ENCODE results near the gene MTR. TPM values are rescaled to one million over a fixed set of nuclear protein-coding genes. Genes with fewer than 3 reads are reported as not detected.

MTR gene
- total RNA-seq, 2 donors from 2014 or later: 44.2 to 47.6 TPM

DNA sequence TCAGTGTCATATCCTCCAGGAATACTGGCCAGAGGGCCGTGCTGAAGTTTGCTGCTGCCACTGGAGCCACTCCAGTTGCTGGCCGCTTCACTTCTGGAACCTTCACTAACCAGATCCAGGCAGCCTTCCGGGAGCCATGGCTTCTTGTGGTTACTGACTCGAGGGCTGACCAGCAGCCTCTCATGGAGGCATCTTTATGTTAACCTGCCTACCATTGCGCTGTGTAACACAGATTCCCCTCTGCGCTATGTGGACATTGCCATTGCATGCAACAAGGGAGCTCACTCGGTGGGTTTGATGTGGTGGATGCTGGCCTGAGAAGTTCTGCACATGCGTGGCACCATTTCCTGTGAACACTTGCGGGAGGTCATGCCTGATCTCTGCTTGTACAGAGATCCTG lies 24.8 kb downstream of the MTR start:
- intact Hi-C loops (cut with DNase I): no loop called here
- DNase-seq (ENCODE audit: low spot score): no peak

DNA sequence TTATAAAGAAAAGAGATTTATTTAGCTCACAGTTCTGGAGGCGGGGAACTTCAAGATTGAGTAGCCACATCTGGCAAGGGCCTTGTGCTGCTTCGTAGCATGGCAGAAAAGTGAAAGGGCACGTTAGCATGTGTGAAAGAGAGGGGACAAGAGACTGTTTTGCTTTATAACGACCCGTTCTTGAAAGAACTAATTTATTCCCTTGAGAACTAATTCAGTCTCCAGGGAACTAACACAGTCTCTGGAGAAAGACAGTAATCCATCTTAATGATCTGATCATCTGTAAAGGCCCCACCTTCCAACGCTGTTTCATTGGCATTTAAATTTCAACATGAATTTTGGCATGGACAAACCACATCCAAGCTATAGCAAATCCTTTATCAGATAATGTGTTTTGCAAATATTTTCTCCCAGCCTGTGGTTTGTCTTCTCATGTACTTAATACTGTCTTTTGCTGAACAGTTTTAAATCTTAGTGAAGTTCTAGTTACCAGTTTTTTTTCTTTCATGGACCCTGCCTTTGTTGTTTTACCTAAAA lies 26.1 kb downstream of the MTR start:
- intact Hi-C loops (cut with DNase I): no loop called here

DNA sequence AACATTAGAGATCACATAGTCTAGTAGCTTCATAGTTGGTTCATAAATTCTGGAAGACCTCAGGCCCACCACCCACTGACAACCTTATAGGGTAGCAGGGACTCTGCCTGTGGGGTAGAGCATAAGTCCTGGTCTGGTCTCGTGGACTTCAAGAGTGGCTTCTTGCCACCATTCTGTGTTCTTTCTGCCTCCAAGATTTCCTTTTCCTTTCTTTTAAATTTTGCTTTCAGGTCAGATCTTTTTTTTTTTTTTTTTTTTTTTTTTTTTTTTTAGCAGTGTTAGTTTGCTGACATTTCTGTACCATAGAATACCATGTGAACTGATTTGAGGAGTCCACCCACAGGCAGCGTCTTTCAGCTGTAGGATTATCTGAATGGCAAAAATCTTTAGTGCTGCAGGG lies 28.5 kb downstream of the MTR start:
- no peak for DNase-seq (ENCODE audit: low spot score)
- intact Hi-C loops (cut with DNase I): no loop called here

More for the DNA sequence above, 26.1 kb downstream of the MTR start:
- DNase-seq (ENCODE audit: low spot score): no peak

DNA sequence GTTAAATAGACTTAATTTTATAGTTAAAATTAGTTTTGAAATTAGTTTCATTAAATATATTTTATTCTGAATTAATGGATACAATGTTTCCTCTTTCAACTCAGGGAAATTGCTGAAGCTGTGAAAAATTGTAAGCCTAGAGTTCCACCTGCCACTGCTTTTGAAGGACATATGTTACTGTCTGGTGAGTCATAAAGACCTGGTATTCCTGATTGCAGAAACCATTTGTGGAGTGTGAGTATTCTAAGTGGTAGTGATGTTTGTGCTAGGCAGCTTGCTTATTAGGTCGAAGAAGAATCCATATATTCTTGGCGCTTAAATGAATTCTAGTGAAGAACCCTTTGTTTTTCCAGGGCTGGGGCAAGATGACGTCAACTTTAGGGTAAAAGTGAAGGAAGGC lies 34.0 kb downstream of the MTR start:
- intact Hi-C loops (cut with DNase I): no loop called here

DNA sequence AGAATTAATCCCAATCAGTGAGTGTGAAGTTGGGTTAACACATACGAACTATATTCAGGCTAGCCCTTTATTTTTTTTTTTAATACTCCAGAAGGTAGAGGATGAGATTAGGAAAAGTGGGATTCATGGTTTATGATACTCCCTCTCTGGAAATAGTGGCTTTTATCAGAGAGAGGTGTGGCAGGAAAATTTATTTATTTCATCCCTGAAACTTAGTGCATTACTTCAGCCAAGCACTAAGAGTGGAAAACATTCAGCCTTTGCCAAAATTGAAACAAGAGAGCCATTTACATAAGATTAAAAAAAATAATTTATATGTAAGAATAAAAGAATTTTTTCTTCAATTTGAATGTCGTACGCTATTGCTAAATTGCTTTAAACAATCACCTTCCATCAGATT lies 35.0 kb downstream of the MTR start:
- intact Hi-C loops (cut with DNase I): loop anchor here in 1 of 2 donors (5.0 kb wide), 1 partner anchor 1668 kb away; the partner anchor contains the start of gene RBM34
- no peak for DNase-seq (ENCODE audit: low spot score)

More for the DNA sequence above, 34.0 kb downstream of the MTR start:
- DNase-seq (ENCODE audit: low spot score): no peak

DNA sequence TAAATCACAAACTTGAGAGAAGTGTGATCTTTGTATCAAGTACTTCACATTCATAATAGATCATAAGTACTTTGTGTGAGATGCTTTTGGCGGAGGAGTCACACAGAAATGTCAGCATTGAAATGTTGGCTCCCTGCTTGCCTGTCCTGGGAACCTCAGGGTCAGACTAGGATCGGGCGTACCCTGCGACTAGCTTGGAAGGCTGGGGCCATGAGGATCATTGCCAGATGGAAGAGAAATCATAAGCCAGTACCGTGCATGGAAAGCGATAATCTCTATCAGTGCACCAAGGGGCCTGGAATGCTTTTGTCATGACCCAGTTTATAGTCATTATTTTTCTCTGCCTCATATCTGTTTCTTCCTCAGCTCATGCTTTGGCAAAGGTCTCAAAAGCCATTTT lies 35.5 kb downstream of the MTR start:
- intact Hi-C loops (cut with DNase I): loop anchor here in 1 of 2 donors (5.0 kb wide), 1 partner anchor 1668 kb away; the partner anchor contains the start of gene RBM34
- DNase-seq (ENCODE audit: low spot score): no peak

DNA sequence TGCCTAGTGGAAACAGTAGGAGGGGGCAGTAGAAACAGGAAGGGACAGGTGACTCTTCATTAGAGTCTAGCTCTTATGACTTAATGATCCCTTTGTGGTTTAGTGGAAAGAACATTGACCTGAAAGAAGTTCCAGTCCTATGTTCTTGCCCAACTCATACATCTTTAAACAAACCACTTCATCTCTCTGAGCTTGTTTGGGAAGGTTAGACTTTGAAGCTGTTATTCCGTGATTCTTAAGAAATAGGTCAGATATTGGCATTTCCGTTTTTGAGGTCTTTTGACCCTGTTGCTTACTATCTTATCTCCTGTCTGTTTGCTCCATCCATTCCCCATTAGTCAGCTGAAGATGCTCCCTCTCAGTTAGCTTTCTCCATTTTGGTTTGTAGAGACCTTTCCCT lies 38.5 kb downstream of the MTR start:
- intact Hi-C loops (cut with DNase I): loop anchor here in 1 of 2 donors (1.0 to 5.0 kb wide), 2 partner anchors 11 to 1671 kb away; partner anchors contain the start of gene RBM34
- DNase-seq (ENCODE audit: low spot score): no peak

DNA sequence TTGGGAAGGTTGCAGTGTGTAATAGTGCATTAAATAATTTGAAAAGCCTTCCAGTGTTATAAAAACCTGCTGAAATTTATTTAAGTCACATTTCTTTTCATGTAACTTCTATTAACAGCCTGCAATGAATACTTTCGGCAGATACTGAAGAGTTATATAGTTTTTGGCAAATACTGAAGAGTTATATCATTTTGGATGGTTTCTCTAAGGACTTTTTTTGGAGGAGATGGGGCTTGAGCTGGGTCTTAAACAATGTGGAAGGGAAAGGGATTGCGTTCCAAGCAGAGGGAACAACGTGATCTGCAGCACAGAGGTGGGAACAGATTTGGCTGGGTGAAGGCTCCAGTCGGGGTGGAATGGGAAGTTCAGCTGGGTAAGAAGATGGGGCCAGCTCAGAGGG lies 39.8 kb downstream of the MTR start:
- intact Hi-C loops (cut with DNase I): loop anchor here in 1 of 2 donors (5.0 kb wide), 1 partner anchor 1673 kb away; the partner anchor contains the start of gene RBM34
- no peak for DNase-seq (ENCODE audit: low spot score)

DNA sequence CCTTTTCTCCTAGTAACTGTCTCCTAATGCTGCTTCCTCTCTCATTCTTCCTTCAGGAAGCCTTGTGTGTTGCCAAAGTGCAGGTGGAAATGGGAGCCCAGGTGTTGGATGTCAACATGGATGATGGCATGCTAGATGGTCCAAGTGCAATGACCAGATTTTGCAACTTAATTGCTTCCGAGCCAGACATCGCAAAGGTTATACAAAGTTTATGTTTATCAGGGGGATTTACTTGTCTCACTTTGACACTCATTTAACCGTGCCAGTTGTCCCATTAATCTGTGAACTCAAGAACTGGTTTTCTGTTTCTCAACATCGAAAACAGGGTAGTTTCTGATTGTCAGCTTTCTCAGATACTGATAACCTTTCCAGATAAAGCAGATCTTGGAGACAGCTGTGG lies 40.4 kb downstream of the MTR start:
- intact Hi-C loops (cut with DNase I): no loop called here
- DNase-seq (ENCODE audit: low spot score): no peak

DNA sequence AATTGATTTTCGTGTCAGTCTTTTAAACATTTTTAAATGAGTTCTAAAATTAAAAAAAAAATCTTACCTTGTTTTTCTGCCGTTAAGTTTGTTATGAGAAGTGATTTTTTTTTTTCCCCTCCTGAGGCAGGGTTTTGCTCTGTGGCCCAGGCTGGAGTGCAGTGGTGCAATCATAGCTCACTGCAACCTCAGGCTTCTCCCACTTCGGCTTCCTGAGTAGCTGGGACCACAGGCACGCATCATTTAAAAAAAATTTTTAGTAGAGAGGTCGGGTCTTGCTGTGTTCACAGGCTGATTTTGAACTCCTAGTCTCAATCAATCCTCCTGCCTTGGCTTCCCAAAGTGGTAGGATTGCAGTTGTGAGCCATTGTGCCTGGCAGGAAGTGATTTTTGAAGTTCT lies 41.1 kb downstream of the MTR start:
- no peak for DNase-seq (ENCODE audit: low spot score)
- intact Hi-C loops (cut with DNase I): no loop called here

DNA sequence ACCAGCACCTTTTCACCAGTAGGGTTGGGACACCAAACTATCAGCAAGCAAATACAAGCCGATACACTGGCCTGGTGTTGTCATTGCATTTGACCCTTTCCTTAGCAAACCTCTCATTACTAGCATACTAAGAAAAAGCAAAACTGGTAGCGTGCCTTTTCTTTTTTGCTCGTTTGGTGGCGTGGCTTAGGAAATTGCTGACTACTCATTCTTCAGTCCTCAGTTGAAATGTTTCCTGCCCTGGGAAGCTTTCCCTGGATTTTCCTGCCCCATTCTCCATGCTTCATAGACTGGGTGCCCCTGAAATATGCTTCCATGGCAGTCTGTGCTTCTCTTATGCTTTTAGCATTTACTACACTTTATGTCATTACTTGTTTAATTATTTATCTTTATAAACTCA lies 42.0 kb downstream of the MTR start:
- intact Hi-C loops (cut with DNase I): no loop called here
- DNase-seq (ENCODE audit: low spot score): no peak

DNA sequence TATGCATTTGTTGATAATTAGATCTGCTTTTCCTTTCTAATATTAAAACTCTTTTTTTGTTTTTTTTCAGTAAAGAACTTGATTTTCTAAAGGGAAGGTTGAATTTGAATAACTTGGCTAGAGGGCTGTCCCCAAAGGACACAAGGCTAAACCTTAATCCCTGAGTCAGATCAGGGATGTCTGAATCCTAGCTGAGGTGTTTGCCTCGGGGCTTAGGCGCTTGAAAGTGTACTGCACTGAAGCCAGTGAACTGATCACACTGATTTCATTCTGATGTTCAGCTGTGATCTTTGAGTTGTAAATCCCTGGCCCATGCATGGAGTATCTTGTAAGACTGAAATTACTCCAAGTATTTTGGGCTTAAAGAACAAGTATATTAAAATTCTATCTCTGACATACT lies 42.8 kb downstream of the MTR start:
- DNase-seq (ENCODE audit: low spot score): no peak
- intact Hi-C loops (cut with DNase I): no loop called here

DNA sequence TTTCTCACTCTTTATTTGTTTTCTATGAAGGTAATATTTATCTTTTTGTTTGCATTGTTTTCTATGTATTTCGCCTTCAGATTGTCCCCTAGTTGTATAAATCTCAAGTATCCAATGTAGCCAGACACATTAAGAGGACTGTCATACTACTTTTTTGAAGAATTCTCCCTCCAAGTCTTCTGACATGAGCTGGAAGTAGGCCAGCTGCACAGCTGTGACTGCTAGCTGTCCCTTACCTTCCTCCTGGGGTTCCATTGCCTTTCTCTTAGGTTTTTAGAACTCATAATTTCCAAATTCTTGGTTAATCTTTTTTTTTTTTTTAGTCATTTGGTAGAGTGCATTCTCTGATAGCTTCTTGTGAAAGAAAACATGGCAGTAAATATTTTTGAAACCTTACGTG lies 46.2 kb downstream of the MTR start:
- intact Hi-C loops (cut with DNase I): loop anchor here in 1 of 2 donors (10.0 kb wide), 1 partner anchor 47 kb away; the partner anchor contains the start of gene MTR
- DNase-seq (ENCODE audit: low spot score): no peak

DNA sequence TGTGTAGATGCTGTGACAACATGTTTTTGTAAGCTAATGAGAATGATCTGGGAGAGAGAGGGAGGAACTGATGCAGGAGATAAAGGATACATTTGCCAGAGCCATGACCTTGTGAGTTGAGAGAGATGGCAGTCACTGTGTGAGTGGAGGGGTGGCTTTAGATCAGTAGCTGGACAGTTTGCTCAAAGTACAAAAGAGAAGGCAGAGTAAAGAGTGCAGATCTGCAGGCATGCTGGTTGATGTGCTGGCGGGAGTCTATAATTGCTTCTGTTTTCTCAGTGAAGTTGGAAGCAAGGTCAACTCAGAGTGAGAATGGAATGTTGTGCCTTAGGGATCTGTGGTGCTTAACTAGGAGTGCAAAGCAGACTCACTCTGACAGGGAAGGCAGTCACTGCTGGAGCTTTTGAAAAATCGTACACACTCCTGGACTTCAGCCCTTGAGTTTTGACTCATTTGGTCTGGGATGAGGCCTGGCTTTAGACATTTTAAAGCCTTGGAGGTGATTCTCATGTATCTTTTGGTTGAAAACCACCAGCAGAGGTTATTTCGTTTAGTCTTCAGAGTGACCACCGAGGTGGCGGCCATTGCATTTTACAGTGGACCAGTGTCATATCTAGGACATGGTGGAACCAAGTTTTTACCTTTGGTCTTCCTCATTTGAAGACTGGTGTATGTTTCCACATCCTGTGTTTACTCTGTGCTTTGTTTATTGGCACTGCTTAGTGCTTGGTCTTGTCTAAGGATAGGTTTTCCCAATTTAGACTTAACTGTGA lies 49.6 kb downstream of the MTR start:
- intact Hi-C loops (cut with DNase I): loop anchor here in 1 of 2 donors (1.0 to 10.0 kb wide), 2 partner anchors 11 to 50 kb away; partner anchors contain the start of gene MTR
- no peak for DNase-seq (ENCODE audit: low spot score)

DNA sequence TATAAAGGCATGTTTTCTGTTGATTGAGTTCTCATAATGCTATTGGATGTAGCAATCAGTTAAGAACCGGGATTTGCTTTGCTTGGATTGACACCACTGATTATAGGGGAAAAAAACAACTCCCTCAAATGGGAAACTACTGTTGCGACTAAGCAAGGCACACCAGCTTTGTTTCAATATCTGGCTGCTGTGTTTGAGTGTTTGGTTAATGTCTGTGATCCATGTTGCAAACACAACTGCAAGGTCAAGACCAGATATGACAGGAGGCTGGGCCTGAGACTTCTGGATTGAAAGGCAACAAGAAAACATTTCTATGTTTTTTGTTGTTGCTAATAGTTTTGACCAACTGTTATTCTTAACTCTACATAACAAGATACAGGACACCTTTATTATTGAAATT lies 50.7 kb downstream of the MTR start:
- intact Hi-C loops (cut with DNase I): loop anchor here in 1 of 2 donors (10.0 kb wide), 1 partner anchor 51 kb away; the partner anchor contains the start of gene MTR
- DNase-seq (ENCODE audit: low spot score): no peak

DNA sequence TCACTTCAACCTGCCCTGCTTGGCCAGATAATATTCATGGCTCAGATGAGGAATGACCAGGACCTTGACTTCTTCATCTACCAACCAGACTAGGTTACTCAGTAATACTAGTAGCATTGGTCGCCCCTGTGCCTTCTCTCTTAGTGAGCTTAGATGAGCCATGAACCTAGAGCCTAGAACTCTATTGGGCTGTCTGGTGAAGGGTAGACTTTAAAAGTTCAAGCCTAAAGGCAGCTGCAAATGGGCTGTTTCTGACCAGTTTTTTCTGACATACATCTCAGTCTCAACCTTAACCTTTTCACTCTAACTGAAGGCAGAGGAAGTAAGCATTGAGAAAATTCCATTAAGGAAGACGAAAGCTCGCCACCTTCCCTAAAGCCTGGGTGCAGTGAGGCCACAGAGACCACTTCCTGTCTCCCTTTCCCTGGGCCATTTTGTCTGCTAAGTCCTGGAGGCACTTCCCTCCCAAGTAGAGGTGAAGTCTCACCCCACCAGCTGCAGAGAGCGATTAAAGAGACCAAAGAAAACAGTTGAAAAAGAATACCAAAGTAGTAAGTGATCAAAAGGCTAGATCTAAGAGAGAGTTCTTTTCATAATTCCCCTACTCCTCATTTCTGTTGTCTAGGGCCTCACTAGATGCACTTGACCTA lies 53.3 kb downstream of the MTR start:
- intact Hi-C loops (cut with DNase I): loop anchor here in 1 of 2 donors (10.0 kb wide), 1 partner anchor 54 kb away; the partner anchor contains the start of gene MTR
- no peak for DNase-seq (ENCODE audit: low spot score)

DNA sequence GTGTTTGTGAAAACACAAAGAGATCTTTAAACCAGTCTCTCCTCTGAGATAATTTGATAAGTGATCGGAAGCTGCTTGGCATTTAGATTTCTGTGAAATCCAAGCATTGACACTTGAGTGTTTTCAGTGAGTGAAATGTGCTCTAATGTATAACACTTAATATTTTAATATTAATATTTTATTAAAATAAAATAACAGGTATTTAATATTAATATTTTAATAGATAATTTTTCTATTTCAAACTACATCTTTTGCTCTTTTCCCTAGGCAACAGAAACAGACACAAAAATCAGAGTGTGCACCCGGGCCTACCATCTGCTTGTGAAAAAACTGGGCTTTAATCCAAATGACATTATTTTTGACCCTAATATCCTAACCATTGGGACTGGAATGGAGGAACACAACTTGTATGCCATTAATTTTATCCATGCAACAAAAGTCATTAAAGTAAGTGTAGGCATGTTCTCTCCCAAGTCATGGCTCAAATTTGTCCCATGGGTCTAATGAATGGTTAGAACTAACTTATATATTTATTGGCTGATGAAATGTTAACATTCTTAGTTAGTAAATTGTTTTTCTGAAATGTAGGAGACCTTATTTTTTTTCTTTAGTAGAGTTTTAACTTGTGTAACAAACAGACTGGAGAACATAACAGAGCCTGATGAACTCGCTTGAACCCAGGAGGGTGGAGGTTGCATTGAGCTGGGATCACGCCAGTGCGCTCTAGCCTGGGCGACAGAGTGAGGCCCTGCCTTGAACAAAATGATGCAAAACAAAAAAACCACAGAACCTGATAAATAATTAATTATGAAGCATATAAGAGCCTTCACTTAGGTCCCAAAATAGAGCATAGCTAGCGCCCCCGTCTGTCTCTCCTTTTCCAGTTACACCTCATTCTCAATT lies 55.2 kb downstream of the MTR start:
- no peak for DNase-seq (ENCODE audit: low spot score)
- intact Hi-C loops (cut with DNase I): no loop called here

DNA sequence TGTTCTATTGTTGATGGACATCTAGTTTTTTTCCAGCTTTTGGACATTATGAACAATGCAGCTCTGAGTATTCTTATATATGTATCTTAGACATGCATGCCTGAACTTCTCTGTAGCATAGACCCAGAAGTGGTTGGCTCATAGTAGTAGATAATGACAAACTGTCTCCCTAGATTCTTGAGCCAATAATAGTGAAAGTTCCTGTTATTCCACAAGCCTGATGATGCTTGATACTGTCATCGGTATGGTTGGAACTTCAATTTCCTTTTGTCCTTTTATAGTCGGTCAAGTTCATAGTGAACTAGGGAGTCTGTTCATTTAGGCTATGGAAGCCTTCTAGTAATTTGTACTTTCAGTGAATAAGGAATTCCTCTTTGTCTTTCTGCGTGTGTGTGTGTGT lies 56.8 kb downstream of the MTR start:
- DNase-seq (ENCODE audit: low spot score): no peak
- intact Hi-C loops (cut with DNase I): no loop called here

DNA sequence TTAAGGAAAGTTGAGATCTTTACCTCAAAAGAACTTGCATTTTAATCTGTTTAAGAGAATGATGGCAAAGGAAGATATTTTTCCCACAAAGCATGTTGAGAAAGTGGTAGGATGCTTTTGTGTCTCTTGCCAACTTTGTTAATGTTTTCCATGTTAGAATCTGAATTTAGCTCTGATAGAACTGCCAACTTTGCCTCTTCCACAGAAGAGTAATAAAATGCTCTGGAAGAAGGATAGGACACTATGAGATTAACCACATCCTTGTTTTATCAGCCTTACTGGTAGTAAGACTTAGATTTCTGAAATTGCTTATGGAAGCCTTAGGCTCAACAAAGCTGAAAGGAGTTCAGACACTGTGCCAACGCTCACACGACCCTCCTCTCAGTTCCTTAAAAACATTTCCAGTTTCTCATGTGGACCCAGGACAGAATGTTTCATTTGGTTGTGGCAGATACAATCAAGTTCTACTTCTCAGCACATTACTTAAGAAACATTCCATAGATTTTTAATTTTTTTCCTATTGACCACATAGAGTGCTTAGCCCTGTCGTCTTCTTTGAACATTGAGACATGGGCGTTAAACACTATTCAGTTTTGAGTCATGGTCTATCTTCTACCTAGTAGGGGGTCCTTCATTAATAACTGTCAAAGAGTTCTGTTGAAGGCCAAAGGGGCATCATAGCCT lies 59.0 kb downstream of the MTR start:
- intact Hi-C loops (cut with DNase I): no loop called here
- DNase-seq (ENCODE audit: low spot score): no peak
